KMS-11 (cell line): ENCODE measurements around the gene ZNF532.

ENCODE experiments used
- H2AFZ ChIP-seq: fragments of 200-600 bp; sonication (generic); 2 replicates; pipeline ENCODE4 v1.6.1; 2016; ENCODE audit warnings: antibody characterized with exemption, mixed run types, low read depth
- H3K27ac ChIP-seq: fragments of 200-600 bp; sonication (generic); 2 replicates; pipeline ENCODE4 v1.6.1; 2016; ENCODE audit warnings: mild to moderate bottlenecking, mixed run types
- H3K27me3 ChIP-seq: fragments of 200-600 bp; sonication (generic); 2 replicates; pipeline ENCODE4 v1.6.1; 2017; ENCODE audit warnings: mild to moderate bottlenecking, low read depth, mixed run types, moderate library complexity; ENCODE audit not compliant: insufficient read depth
- H3K36me3 ChIP-seq: fragments of 200-600 bp; sonication (generic); 2 replicates; pipeline ENCODE4 v1.6.1; 2017; ENCODE audit warnings: mild to moderate bottlenecking, mixed run types; ENCODE audit not compliant: insufficient read depth
- H3K4me1 ChIP-seq: fragments of 200-600 bp; sonication (generic); 2 replicates; pipeline ENCODE4 v1.6.1; 2016; ENCODE audit warnings: mild to moderate bottlenecking, low read depth, mixed run types; ENCODE audit not compliant: poor library complexity, severe bottlenecking
- H3K4me2 ChIP-seq: fragments of 200-600 bp; sonication (generic); 2 replicates; pipeline ENCODE4 v1.7.0; 2016; ENCODE audit warnings: mild to moderate bottlenecking, mixed run types
- H3K4me3 ChIP-seq: fragments of 200-600 bp; sonication (generic); IDR thresholded peaks from 2 replicates; pipeline ENCODE4 v1.6.1; 2017; ENCODE audit warnings: low read depth, low read length, mixed read lengths; ENCODE audit not compliant: insufficient read depth
- H3K79me2 ChIP-seq: fragments of 200-600 bp; sonication (generic); 2 replicates; pipeline ENCODE4 v1.6.1; 2016; ENCODE audit warnings: low read depth, mixed run types; ENCODE audit not compliant: insufficient read depth
- H3K9ac ChIP-seq: fragments of 200-600 bp; sonication (generic); 2 replicates; pipeline ENCODE4 v1.6.1; 2016; ENCODE audit warnings: mild to moderate bottlenecking, mixed run types
- H4K20me1 ChIP-seq: fragments of 200-600 bp; sonication (generic); 2 replicates; pipeline ENCODE4 v1.6.1; 2016; ENCODE audit warnings: mild to moderate bottlenecking, mixed run types; ENCODE audit not compliant: insufficient read depth
- CTCF ChIP-seq: fragments of 200-600 bp; sonication (generic); conservative IDR thresholded peaks from 2 replicates; pipeline ENCODE4 v1.6.1; 2017; ENCODE audit warnings: low read depth, mild to moderate bottlenecking, antibody characterized with exemption, low read length, moderate library complexity, mixed read lengths

The ZNF532 gene

GRCh38 chr18:58867281-58867961 is 2.7 kb downstream of the ZNF532 start:
- Histone ChIP-seq H3K4me1 (peaks cover 14% of the 10 kb centered on the region), H3K27me3 (no peaks in the 10 kb centered on the region), H3K36me3 (no peaks in the 10 kb centered on the region), H3K4me2 (no peak overlapping the region), H3K79me2 (no peaks in the 10 kb centered on the region), H2AFZ (no peak overlapping the region), H4K20me1 (no peaks in the 10 kb centered on the region), H3K4me3 (no peak overlapping the region), H3K27ac (no peak overlapping the region), H3K9ac (no peak overlapping the region)
- TF ChIP-seq CTCF, result no peak

GRCh38 chr18:58868440-58868839 is 3.8 kb downstream of the ZNF532 start:
- no peaks in the 10 kb centered on the region for H3K27me3 ChIP-seq
- no peaks in the 10 kb centered on the region for H4K20me1 ChIP-seq
- no peak overlapping the region for H3K4me3 ChIP-seq
- no peak for TF ChIP-seq CTCF
- H2AFZ ChIP-seq, result no peak overlapping the region
- no peaks in the 10 kb centered on the region for H3K79me2 ChIP-seq
- no peak overlapping the region for H3K4me2 ChIP-seq
- peaks cover 9% of the 10 kb centered on the region for H3K4me1 ChIP-seq
- no peak overlapping the region for H3K27ac ChIP-seq
- H3K9ac ChIP-seq, result no peak overlapping the region
- H3K36me3 ChIP-seq, result no peaks in the 10 kb centered on the region

GRCh38 chr18:58870130-58870529 is 5.5 kb downstream of the ZNF532 start:
- H3K4me2 ChIP-seq, result no peak overlapping the region
- H3K79me2 ChIP-seq, result no peaks in the 10 kb centered on the region
- H2AFZ ChIP-seq, result no peak overlapping the region
- no peak for TF ChIP-seq CTCF
- no peaks in the 10 kb centered on the region for H3K36me3 ChIP-seq
- H3K4me1 ChIP-seq, result peaks cover 2% of the 10 kb centered on the region
- no peak overlapping the region for H3K9ac ChIP-seq
- no peaks in the 10 kb centered on the region for H3K27me3 ChIP-seq
- no peak overlapping the region for H3K4me3 ChIP-seq
- no peaks in the 10 kb centered on the region for H4K20me1 ChIP-seq
- H3K27ac ChIP-seq, result no peak overlapping the region

- H3K27me3 ChIP-seq, result no peaks in the 10 kb centered on the region
- H3K27ac ChIP-seq, result no peak overlapping the region
- no peak overlapping the region for H3K4me2 ChIP-seq
- H3K79me2 ChIP-seq, result no peaks in the 10 kb centered on the region
- no peak overlapping the region for H3K9ac ChIP-seq
- no peak overlapping the region for H2AFZ ChIP-seq
- H4K20me1 ChIP-seq, result no peaks in the 10 kb centered on the region
- H3K4me3 ChIP-seq, result no peak overlapping the region
- no peaks in the 10 kb centered on the region for H3K36me3 ChIP-seq
- H3K4me1 ChIP-seq, result no peaks in the 10 kb centered on the region
- no peak for TF ChIP-seq CTCF
These were observed 5.9 kb downstream of the ZNF532 start for GRCh38 chr18:58870621-58871020.
